ENCODE results near the gene MUS81.
"Not testable (repeated sequence)": the region's sequence is repeated elsewhere in the genome, so short reads cannot be mapped to it uniquely, and the experiment has no call there.

The MUS81 gene

GRCh38 chr11:65860278-65861164 lies at the start of gene MUS81:
Gene MUS81, plus strand, starts transcription at chr11:65860433. Its CDS starts 321 bp downstream, at chr11:65860754.
- DNase-seq (ENCODE audit: low spot score), result peak; percentile 96

GRCh38 chr11:65811764-65812475 lies 48.3 kb upstream of the MUS81 start:
- DNase-seq (ENCODE audit: low spot score), result no peak

DNA sequence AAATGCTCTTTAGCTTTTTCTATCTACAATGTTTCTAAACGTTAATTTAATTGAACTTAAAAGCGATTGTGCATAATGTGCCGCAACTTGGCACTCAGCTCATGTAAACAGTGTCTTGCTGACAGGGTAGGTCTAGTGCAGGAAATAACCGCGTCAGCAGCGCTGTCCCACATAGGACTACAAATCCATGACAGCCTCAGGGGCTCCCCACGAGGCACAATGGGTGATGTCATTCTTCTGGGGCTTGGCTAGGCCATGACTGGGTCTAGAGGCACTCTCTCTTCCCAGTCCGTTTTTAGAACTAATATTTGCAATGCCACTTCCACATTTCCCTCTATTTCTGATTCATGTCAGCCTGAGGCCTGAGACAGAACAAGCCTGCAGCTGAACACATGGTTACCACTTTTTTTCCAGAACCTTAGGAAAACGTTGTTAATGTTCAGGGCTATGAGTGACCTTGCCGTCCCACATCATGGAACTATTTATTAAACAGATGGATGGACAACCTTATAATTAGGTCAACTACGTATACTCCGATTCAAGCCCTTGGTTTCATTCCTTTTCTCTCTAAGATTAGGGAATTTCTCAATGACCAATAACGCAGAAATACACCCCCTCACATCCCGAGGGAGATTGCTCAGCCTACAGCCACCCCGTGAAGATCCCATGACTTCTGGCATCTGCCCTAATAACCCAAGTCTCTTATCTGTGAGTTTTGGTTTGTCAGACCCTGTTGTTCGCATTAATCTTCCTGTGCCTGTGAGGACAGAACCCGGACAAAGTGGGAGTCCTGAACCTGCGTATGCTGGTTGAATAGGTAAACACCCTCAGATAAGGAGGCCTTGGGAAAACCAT lies 45.9 kb upstream of the MUS81 start:
- no peak for DNase-seq (ENCODE audit: low spot score)

DNA sequence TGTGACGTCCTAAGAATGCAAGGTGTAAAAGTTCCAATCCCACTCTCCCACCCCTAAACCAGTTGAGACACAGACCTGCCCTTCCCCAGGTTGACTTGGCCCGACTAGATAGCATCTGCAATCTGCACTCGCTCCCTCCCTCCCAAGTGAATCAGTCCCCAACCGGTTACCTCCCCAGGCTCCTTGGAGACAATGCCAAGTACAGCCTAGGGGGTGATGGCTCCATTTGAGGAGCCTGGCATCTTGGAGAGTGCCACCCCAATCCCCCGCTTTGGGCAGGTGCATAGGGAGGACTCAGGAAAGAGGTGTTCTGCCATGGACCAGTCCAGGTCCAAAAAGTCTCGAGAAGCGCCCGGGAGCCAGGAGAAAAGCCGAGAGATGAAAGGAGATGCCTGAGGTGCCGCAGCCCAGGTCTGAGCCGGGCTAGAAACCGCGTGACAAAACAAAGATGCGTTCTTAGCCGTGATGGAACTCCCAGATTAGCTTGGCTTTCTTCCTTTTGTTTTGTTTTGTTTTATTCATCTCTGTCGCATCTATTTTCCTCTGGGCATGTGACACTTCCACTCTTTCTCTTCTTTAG lies 45.2 kb upstream of the MUS81 start:
- no peak for DNase-seq (ENCODE audit: low spot score)

GRCh38 chr11:65816696-65817095 lies 43.5 kb upstream of the MUS81 start:
- DNase-seq (ENCODE audit: low spot score), result no peak

DNA sequence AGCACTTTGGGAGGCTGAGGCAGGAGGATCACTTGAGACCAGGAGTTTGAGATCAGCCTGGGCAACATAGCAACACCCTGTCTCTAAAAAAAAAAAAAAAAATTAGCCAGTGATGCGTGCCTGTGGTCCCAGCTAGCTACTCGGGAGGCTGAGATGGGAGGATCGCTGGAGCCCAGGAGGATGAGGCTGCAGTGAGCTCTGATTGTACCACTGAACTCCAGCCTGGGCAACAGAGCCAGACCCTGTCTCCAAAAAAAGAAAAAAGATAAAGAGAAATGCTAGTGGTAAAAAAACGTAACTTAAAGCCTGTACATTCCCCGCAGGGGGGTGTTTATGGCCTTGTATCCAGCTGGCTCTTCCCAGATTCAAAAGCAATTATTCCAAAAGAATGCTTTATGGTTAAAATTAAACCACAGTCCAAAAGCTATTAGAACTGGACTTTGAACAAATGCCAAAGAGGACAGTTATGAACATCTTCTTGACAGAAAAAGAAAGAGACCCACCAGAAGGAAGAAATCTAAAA lies 42.9 kb upstream of the MUS81 start:
- DNase-seq (ENCODE audit: low spot score), result peak; percentile 28

- DNase-seq (ENCODE audit: low spot score), result peak; percentile 95
Measured at GRCh38 chr11:65817835-65818680, 42.2 kb upstream of the MUS81 start.

- no peak for DNase-seq (ENCODE audit: low spot score)
Measured at GRCh38 chr11:65821107-65821506, 39.1 kb upstream of the MUS81 start.

GRCh38 chr11:65822776-65823528 lies 37.3 kb upstream of the MUS81 start:
- no peak for DNase-seq (ENCODE audit: low spot score)

- no peak for DNase-seq (ENCODE audit: low spot score)
Measured at GRCh38 chr11:65826984-65827735, 33.1 kb upstream of the MUS81 start.

DNA sequence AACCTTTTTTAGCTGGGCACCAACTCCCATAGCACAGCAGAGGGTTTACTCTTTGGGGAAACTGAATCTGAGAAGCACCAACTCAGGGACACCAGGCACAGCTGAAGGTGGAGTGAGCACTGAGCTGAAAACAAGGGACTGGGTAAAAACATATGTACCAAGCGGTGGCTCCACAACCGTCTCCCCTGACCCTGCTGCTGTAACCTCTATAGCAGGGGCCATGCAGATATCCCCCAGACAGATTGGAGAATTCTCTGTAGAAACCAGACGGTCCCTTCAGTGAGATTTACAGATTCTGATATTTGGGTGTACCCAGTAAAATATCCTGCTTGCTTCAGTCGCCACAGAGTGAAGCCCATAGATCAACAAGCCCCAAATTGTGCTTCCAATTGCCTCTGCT lies 30.8 kb upstream of the MUS81 start:
- no peak for DNase-seq (ENCODE audit: low spot score)

- DNase-seq (ENCODE audit: low spot score), result not testable (repeated sequence)
Measured at GRCh38 chr11:65832231-65832630, 28.0 kb upstream of the MUS81 start.

- no peak for DNase-seq (ENCODE audit: low spot score)
Measured at GRCh38 chr11:65833297-65834030, 26.8 kb upstream of the MUS81 start, which contains the start of gene SNX32. Gene SNX32, plus strand, starts transcription at chr11:65833963. Its CDS starts 103 bp downstream, at chr11:65834066.

- DNase-seq (ENCODE audit: low spot score), result no peak
Measured at GRCh38 chr11:65834202-65834601, 26.0 kb upstream of the MUS81 start.

- no peak for DNase-seq (ENCODE audit: low spot score)
Measured at GRCh38 chr11:65842144-65842543, 18.1 kb upstream of the MUS81 start.

DNA sequence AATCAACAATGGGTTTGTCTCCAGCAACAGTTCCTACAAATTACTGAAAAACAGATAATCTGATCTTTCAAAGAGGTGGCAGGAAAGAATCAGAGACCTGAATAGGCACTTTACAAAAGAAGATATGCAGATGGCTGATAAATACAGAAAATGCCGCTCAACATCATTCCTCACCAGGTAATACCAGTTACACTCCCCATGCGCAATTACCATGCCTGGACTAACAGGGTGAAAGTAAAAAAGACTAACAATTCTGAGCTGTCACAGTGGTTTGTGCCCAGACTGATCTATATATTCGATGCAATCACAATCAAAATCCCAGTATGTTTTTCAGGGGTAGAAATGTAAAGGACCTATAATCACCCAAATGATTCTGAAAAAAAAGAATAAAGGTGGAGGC lies 16.4 kb upstream of the MUS81 start:
- DNase-seq (ENCODE audit: low spot score), result no peak

DNA sequence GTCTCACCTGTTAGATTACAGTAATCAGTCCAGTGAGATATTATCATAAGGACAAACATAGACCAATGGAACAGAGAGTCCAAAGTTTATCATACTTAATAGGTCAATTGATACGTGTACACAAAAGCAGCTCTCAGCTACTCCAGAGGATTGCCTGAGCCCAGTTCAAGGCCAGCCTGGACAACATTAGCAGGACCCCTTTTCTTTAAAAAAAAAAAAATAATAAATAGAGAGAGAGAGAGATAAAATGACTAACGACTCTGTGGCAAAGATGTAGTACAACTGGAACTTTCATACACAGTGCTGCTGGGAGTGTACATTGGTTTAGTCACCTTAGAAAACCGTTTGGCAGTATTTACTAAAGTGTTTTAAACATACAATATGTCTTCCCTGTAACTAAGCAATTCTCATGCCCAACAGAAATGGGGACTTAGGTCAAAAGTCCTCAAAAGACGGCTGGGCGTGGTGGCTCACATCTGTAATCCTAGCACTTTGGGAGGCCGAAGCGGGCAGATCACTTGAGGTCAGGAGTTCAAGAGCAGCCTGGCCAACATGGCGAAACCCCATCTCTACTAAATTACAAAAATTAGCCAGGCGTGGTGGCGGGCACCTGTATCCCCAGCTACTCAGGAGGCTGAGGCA lies 15.9 kb upstream of the MUS81 start:
- DNase-seq (ENCODE audit: low spot score), result no peak

- no peak for DNase-seq (ENCODE audit: low spot score)
Measured at GRCh38 chr11:65847746-65848145, 12.5 kb upstream of the MUS81 start.

Data from LoVo (cell line).